SU-DHL-6 (cell line): ENCODE data around the gene FFAR2.

Experiments used
- EZH2phosphoT487 ChIP-seq: fragments of 200-600 bp; sonication (generic), shearing (Covaris generic); conservative IDR thresholded peaks from 2 replicates; pipeline ENCODE4 v1.6.1; 2018; ENCODE audit warnings: mild to moderate bottlenecking, antibody characterized with exemption, low read length, moderate library complexity, mixed read lengths
- TF ChIP-seq, protein P1 (sequence below): fragments of 200-600 bp; sonication (generic); IDR thresholded peaks from one replicate; pipeline ENCODE4 v1.5.1; 2017; ENCODE audit warnings: antibody characterized with exemption, mild to moderate bottlenecking, low read length, moderate library complexity; ENCODE audit not compliant: insufficient read depth, poor library complexity, severe bottlenecking

- TF ChIP-seq, protein P1, sequence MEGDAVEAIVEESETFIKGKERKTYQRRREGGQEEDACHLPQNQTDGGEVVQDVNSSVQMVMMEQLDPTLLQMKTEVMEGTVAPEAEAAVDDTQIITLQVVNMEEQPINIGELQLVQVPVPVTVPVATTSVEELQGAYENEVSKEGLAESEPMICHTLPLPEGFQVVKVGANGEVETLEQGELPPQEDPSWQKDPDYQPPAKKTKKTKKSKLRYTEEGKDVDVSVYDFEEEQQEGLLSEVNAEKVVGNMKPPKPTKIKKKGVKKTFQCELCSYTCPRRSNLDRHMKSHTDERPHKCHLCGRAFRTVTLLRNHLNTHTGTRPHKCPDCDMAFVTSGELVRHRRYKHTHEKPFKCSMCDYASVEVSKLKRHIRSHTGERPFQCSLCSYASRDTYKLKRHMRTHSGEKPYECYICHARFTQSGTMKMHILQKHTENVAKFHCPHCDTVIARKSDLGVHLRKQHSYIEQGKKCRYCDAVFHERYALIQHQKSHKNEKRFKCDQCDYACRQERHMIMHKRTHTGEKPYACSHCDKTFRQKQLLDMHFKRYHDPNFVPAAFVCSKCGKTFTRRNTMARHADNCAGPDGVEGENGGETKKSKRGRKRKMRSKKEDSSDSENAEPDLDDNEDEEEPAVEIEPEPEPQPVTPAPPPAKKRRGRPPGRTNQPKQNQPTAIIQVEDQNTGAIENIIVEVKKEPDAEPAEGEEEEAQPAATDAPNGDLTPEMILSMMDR: no peak
- TF ChIP-seq EZH2phosphoT487: no peak
These were observed 36.4 kb downstream of the FFAR2 start for GRCh38 chr19:35484252-35485036.
